GM12892 (cell line): ENCODE measurements around the gene CAMTA1.

Source experiments
- POLR2A ChIP-seq: IDR thresholded peaks from 2 replicates; pipeline ENCODE4 v1.6.1; 2011; ENCODE audit warnings: low read depth, low read length, control low read depth
- POLR2AphosphoS5 ChIP-seq: IDR thresholded peaks from 2 replicates; pipeline ENCODE4 v1.6.1; 2011; ENCODE audit warnings: low read depth, low read length, control low read depth

DNA sequence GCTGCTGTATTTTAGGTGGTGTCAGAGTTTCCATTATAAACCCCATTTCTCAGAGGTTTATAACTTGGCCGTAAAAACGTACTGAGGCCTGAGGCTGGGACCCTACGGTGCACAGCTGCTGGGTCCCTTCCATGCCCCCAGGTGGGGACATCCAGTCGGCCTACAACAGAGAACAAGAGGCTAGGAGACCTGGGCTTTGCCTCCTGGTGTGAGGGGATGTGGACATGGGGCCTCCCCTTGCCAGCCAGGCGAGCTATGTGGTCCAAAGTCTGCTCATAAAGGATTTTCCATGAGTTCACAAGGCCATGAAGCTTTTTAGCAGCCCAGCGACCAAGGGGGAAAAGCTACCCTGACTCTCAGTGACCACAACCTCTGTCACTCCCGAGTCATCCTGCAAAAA lies 724.3 kb downstream of the CAMTA1 start:
- TF ChIP-seq POLR2A: no peak
- TF ChIP-seq POLR2AphosphoS5: no peak
